ENCODE data around the gene SHC2.

- peak in 1 of 2 donors; percentile 35 for TF ChIP-seq CTCF (conservative IDR thresholded peaks at IDR 0.05 in 1 of 2, IDR thresholded peaks at IDR 0.05 in 1 of 2; ENCODE audit: low read depth in 1 of 2, low read length in 2 of 2)
- no peak for TF ChIP-seq EZH2 (IDR thresholded peaks at IDR 0.05; ENCODE audit: low read length, missing control alignments)
Observed at GRCh38 chr19:383922-384798, 76.7 kb downstream of the SHC2 start.
